Activated CD4-positive, CD25-positive, alpha-beta regulatory T cell treated with anti-CD3 and anti-CD28 coated beads, Interleukin-2, amount 50 U/mL, for 72 hours (primary cell): ENCODE measurements around the gene NEK3.
"Not testable (repeated sequence)": the region's sequence is repeated elsewhere in the genome, so short reads cannot be mapped to it uniquely, and the experiment has no call there.

Experiments
- DNase-seq: peaks from one replicate; pipeline ENCODE4 v3.0.0; 2021

NEK3 gene

GRCh38 chr13:52165411-52165810 lies 6.0 kb upstream of the NEK3 start:
- no peak for DNase-seq

- no peak for DNase-seq
These were observed 5.6 kb upstream of the NEK3 start for GRCh38 chr13:52164989-52165388.

- not testable (repeated sequence) for DNase-seq
These were observed 4.5 kb upstream of the NEK3 start for GRCh38 chr13:52163878-52164277.

- DNase-seq: no peak
These were observed 3.1 kb upstream of the NEK3 start for GRCh38 chr13:52162279-52163101.

GRCh38 chr13:52161181-52161646 lies 1.8 kb upstream of the NEK3 start:
- DNase-seq: no peak

- no peak for DNase-seq
These were observed 1.1 kb upstream of the NEK3 start for GRCh38 chr13:52160506-52160905.

GRCh38 chr13:52160053-52160452 lies 656 bp upstream of the NEK3 start:
- no peak for DNase-seq

DNA sequence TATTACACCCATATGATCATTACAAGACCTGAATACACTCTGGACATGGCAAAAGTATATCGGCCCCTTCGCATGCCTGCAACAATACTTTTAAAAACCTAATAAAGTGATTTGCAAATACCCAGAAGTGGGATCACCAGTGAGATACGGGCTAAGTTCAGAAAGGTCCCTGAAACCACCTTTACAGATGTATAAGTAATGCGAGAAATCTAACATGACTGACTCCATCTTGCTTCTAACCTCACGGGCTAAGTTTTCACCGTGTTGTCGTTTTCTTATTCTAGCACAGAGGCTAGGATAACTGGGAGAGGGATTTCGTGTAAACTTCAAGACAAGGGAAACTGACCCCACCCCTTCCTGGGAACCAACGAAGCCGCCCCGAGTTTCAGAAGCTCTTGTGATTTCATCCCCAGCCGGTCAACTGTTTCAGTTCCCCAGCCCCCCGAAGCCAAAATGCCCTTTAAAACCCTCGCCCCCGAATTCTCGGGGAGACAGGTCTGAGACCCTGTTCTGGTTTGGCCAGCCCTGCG lies 703 bp downstream of the NEK3 start:
- DNase-seq: no peak

DNA sequence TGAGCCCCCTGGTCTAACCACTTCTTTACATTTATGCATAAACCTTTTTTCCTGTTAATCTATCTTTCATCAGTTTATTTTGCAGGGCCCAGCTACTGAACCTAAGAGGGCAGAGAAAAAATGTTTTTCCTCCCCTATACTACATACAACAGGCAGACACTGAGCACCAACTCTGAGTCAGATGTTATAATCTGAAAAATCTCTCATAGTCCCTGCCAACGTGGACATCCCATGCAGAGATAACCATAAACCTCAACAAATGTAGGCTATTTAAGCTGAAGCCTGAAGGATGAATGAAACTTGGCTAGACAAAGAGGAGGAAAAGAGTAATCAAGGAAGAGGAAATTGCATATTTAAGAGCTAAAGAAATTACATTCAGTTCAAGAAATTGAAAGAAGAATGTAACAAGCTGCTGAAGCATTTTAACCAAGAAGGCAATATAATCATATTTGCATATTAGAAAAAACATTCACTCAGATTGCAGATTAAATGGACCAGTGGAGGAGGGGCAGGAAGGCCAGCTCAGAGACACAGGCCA lies 2.6 kb downstream of the NEK3 start:
- DNase-seq: no peak

GRCh38 chr13:52155177-52155576 lies 4.2 kb downstream of the NEK3 start:
- no peak for DNase-seq

GRCh38 chr13:52147225-52147624 lies 12.2 kb downstream of the NEK3 start:
- DNase-seq: no peak

- no peak for DNase-seq
These were observed 18.1 kb downstream of the NEK3 start for GRCh38 chr13:52141299-52141698.

DNA sequence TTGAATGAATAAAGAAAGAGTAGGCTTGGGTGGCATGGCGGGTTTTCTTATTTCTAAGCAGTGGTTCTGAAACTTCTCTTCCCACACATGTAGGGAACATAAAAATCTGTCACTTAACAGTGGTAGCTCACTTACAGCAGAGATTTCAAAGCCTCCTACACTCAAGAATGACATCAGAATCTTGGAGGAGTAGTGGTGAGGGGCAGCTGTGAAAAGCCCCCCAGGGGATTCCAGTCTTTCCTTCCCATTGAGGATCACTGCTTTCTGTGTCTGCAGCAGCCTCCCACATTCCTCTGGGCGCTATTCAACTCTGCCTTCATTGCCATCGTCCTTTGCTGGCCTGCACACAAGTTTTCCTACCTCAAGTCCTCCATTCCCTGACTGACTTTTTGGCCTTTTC lies 21.9 kb downstream of the NEK3 start:
- DNase-seq: no peak

DNA sequence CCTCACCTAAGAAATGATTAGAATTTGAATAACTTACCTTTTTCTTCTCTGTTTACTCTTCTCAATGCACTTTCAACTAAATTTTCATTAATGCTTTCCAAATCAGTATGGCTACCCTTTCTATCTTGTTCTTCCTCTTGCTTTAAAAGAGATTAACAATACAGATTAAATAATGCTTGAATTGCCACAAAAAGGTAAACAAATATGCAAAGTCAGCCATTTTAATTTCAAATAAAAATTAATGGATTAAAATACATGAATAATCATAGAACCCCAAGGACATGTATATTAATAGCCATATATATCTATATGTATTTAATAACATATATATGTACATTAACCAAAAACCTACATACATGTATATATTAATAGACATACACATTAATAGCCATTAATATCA lies 22.6 kb downstream of the NEK3 start:
- DNase-seq: no peak

- no peak for DNase-seq
These were observed 28.8 kb downstream of the NEK3 start for GRCh38 chr13:52130641-52131040.

- peak; percentile 65 for DNase-seq
These were observed 30.4 kb downstream of the NEK3 start, which contains the start of gene NEK5 for GRCh38 chr13:52128714-52129700. NEK5 (minus strand) TSS chr13:52129073; CDS start chr13:52127482, 1,591 bp downstream.

GRCh38 chr13:52127783-52128702 lies 31.4 kb downstream of the NEK3 start:
- peak; percentile 35 for DNase-seq

DNA sequence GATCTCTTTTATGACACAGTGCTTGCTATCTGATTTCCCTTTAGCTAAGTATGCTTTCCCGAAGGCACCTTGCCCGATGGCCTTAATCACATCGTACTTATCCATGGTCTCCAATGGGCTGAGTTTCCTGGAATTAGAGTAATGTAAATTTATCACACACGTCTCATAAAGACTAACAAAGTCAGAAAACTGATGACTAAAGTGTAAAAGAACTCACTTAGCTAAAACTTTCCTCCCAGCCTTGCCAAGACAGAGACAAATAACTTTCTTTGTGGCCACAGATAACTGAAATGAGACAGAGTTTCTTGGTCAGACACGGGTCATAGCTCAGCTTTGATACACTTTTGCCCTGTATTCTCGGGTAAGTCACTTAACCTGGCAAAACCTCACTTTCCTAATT lies 32.0 kb downstream of the NEK3 start:
- no peak for DNase-seq

DNA sequence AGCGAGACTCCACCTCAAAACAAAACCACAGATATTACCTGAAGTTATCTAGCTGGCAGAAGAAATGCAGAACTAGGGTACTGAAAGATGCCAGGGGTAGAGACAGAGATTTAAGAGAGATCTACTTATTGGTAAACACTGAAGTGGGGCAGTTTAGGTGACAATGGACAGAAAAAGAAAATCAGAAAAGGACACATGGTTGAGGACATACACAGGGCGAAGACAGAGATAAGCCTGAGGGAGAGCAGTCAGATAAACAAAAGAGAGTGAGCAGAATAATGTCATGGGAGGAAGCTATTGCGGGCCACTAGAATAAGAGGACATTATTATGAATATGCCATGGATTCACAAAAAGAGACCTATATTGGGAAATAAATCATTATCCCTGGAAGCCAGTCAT lies 33.9 kb downstream of the NEK3 start:
- DNase-seq: no peak

DNA sequence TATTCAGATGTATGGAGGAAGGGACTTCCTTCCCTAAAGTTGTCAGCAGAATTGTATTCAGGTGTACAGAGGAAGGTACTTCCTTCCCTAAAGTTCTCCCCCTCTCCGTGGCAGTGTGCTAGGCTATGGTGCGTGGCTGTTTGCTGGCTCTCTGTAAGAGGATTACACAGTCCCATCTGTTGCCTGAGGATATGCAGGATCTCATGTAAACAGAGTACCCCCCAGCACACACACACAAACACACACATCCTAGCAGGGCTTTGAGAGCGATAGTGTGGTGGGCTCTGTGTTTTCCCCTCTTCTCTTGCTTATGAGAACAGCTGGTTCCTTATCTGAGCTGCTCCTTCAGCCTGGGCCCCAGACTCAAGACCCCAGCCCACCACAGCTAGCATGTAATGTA lies 40.8 kb downstream of the NEK3 start:
- no peak for DNase-seq

GRCh38 chr13:52118095-52118494 lies 41.3 kb downstream of the NEK3 start:
- DNase-seq: no peak

DNA sequence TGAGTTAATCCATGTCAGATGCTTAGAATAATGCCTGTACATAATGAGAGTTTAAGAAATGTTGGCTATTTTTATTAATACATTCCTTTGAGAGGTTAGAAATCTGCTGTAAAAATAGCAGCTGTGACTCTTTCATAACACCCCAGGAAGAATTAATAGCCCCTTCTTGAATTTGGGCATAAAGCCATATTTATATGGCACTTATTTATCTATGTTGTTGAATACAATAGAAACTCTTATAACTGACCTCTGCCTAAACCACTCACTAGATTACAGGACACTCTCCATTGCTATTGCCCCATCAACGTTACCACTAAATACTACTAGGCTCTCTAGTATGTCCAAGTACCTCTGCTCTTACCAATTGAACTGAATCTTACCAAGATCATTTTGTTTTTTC lies 46.8 kb downstream of the NEK3 start:
- no peak for DNase-seq
